ENCODE measurements around the gene B3GLCT.
"Not testable (repeated sequence)": the region's sequence is repeated elsewhere in the genome, so short reads cannot be mapped to it uniquely, and the experiment has no call there.

The B3GLCT gene

DNA sequence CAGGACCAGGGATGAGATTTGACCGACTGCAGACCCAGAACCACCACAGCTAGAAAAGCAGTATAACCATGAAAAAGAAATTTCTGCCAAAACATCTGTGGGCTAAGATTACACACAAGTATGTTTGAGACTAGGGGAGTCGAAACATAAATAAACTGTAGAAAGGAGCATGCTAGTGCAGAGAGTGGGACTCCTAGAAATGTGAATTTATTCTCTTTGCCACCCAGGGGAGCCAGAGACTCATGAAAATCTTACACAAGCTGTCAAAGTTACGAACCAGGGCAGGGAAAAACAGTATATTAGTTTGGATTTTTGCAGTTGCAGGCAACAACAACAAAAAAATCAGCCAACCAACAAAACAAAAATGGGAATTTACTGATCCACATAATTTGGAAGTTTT lies 25.8 kb upstream of the B3GLCT start:
- H3K27me3 Mint-ChIP-seq = no peaks in the 10 kb centered on the region
- H3K36me3 Mint-ChIP-seq (ENCODE audit: low read depth) = no peaks in the 10 kb centered on the region
- ATAC-seq (no peak), DNase-seq (no peak)
- no peak overlapping the region for H3K4me3 Mint-ChIP-seq
- peaks cover 6% of the 10 kb centered on the region for H3K9me3 Mint-ChIP-seq
- peaks cover 4% of the 10 kb centered on the region for H3K4me1 Mint-ChIP-seq
- no peak overlapping the region for H3K27ac Mint-ChIP-seq

GRCh38 chr13:31175847-31176532 lies 23.8 kb upstream of the B3GLCT start:
- no peak overlapping the region for H3K4me3 Mint-ChIP-seq
- no peaks in the 10 kb centered on the region for H3K27me3 Mint-ChIP-seq
- ATAC-seq (no peak), DNase-seq (no peak)
- peaks cover 6% of the 10 kb centered on the region for H3K9me3 Mint-ChIP-seq
- H3K36me3 Mint-ChIP-seq (ENCODE audit: low read depth) = no peaks in the 10 kb centered on the region
- H3K27ac Mint-ChIP-seq = no peak overlapping the region
- peaks cover 4% of the 10 kb centered on the region for H3K4me1 Mint-ChIP-seq

DNA sequence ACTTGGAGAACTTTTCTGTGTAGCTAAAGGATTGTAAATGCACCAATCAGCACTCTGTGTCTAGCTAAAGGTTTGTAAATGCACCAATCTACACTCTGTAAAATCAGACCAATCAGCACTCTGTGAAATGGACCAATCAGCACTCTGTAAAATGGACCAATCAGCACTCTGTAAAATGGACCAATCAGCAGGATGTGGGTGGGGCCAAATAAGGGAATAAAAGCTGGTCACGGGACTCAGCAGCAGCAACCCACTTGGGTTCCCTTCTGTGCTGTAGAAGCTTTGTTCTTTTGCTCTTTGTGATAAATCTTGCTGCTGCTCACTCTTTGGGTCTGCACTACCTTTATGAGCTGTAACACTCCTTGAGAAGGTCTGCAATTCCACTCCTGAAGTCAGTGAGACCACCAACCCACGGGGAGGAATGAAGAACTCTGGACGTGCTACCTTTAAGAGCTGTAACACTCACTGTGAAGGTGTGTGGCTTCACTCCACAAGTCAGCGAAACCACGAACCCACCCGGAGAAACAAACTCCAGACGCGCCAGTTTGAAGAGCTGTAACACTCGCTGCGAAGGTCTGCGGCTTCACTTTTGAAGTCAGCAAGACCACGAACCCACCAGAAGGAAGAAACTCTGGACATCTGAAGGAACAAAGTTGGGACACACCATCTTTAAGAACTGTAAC lies 21.8 kb upstream of the B3GLCT start:
- DNase-seq; H3K27ac Mint-ChIP-seq; H3K9me3 Mint-ChIP-seq; H3K27me3 Mint-ChIP-seq; H3K36me3 Mint-ChIP-seq (ENCODE audit: low read depth); ATAC-seq; H3K4me1 Mint-ChIP-seq; H3K4me3 Mint-ChIP-seq: not testable (repeated sequence)

- no peak overlapping the region for H3K27ac Mint-ChIP-seq
- H3K4me3 Mint-ChIP-seq = no peak overlapping the region
- H3K27me3 Mint-ChIP-seq = no peaks in the 10 kb centered on the region
- no peaks in the 10 kb centered on the region for H3K36me3 Mint-ChIP-seq (ENCODE audit: low read depth)
- DNase-seq (no peak), ATAC-seq (no peak)
- peaks cover 4% of the 10 kb centered on the region for H3K4me1 Mint-ChIP-seq
- H3K9me3 Mint-ChIP-seq = peaks cover 6% of the 10 kb centered on the region
These were observed 20.5 kb upstream of the B3GLCT start for GRCh38 chr13:31179241-31179640.

DNA sequence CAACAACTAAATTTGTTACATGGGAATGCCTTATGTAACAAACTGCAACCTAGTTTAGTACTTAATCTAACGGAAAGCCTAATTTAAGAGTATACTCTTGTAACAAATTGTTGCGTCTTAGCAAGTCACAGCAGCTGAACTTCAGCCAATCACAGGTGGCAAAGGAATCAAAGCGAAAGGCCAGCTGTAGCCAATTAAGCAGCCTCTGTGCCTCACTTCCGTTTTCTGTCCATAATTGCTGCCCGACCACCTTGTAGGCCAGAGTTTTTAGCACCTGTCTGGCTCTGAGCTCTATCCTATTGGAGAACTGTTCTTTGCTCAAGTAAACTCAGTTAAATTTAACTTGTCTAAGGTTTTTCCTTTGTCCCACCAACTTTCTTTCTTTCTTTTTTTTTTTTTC lies 20.0 kb upstream of the B3GLCT start:
- ATAC-seq = no peak
- H3K27me3 Mint-ChIP-seq = no peaks in the 10 kb centered on the region
- peaks cover 4% of the 10 kb centered on the region for H3K4me1 Mint-ChIP-seq

DNA sequence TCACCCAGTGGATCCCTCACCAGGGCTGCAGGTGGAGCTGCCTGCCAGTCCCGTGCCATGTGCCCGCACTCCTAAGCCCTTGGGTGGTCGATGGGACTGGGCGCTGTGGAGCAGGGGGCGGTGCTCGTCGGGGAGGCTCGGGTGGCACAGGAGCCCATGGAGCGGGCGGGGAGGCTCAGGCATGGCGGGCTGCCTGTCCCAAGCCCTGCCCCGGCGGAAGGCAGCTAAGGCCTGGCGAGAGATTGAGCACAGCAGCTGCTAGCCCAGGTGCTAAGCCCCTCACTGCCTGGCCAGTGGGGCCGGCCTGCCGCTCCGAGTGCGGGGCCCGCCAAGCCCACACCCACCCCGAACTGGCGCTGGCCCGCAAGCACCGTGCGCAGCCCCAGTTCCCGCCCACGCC lies 16.8 kb upstream of the B3GLCT start:
- Mint-ChIP-seq H3K9me3 (no peaks in the 10 kb centered on the region), H3K27me3 (no peaks in the 10 kb centered on the region), H3K36me3 (ENCODE audit: low read depth) (no peaks in the 10 kb centered on the region), H3K4me3 (no peak overlapping the region), H3K27ac (no peak overlapping the region), H3K4me1 (peaks cover 3% of the 10 kb centered on the region)
- DNase-seq = no peak
- ATAC-seq = no peak

More for the DNA sequence above, 20.0 kb upstream of the B3GLCT start:
- no peak overlapping the region for H3K4me3 Mint-ChIP-seq
- no peaks in the 10 kb centered on the region for H3K36me3 Mint-ChIP-seq (ENCODE audit: low read depth)
- DNase-seq = no peak
- H3K9me3 Mint-ChIP-seq = peaks cover 6% of the 10 kb centered on the region
- H3K27ac Mint-ChIP-seq = no peak overlapping the region

GRCh38 chr13:31184451-31184850 lies 15.3 kb upstream of the B3GLCT start:
- H3K4me3 Mint-ChIP-seq = no peak overlapping the region
- no peak overlapping the region for H3K27ac Mint-ChIP-seq
- no peaks in the 10 kb centered on the region for H3K9me3 Mint-ChIP-seq
- ATAC-seq (no peak), DNase-seq (no peak)
- no peaks in the 10 kb centered on the region for H3K4me1 Mint-ChIP-seq
- H3K36me3 Mint-ChIP-seq (ENCODE audit: low read depth) = no peaks in the 10 kb centered on the region
- H3K27me3 Mint-ChIP-seq = peaks cover 2% of the 10 kb centered on the region

DNA sequence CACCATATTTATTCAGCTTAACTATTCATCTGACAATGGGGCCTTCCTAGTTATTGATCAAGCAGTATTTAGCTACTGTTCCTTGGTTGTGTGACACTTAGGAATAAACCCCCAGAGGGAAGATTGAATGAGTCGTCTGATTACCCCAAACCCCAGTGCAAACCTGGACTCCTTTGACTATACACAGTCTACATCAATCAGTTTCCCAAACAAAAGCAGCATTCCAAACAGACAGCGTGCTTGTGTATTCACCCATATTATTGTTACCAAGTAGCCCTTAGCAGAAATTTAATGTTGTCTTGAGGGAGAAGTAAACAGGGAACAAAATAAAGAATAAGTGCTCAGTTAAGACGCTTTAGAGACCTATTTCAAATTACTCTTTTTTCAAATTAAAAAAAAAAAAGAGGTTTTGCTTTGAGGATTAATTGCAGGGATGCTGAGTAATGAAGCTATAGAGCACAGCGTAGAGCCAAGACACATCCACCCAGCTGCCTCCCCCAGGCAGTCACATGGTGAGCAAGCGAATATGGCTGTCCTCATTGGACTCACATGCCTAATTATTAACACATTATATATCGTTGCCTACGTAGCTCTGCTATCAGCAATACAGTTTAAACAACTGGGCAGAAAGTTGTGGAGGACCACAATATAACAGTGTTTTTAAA lies 14.7 kb upstream of the B3GLCT start:
- DNase-seq (no peak), ATAC-seq (no peak)
- Mint-ChIP-seq H3K27ac (no peak overlapping the region), H3K36me3 (ENCODE audit: low read depth) (no peaks in the 10 kb centered on the region), H3K27me3 (peaks cover 4% of the 10 kb centered on the region), H3K9me3 (no peaks in the 10 kb centered on the region), H3K4me3 (no peak overlapping the region), H3K4me1 (no peaks in the 10 kb centered on the region)

DNA sequence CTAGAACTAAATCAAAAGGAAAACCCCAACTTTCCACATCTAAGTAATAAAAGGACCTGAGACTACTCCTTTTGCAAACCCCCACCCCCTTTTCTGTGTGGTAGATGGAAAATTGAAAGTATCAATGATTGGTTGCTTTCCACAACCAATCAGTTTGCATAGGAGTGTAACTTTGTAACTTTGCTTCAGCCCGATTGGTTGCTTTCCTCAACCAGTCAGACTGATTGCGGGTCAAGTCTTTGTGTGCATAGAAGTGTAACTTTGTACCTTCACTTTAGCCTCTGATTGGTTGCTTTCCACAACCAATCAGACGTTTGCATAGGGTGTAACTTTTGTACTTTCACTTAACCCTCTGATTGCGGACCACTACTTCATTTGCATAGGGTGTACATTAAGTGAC lies 8.0 kb upstream of the B3GLCT start:
- DNase-seq (no peak), ATAC-seq (no peak)
- no peaks in the 10 kb centered on the region for H3K9me3 Mint-ChIP-seq
- no peaks in the 10 kb centered on the region for H3K36me3 Mint-ChIP-seq (ENCODE audit: low read depth)
- H3K27me3 Mint-ChIP-seq = peaks cover 8% of the 10 kb centered on the region
- no peak overlapping the region for H3K4me3 Mint-ChIP-seq
- no peaks in the 10 kb centered on the region for H3K4me1 Mint-ChIP-seq
- H3K27ac Mint-ChIP-seq = no peak overlapping the region

DNA sequence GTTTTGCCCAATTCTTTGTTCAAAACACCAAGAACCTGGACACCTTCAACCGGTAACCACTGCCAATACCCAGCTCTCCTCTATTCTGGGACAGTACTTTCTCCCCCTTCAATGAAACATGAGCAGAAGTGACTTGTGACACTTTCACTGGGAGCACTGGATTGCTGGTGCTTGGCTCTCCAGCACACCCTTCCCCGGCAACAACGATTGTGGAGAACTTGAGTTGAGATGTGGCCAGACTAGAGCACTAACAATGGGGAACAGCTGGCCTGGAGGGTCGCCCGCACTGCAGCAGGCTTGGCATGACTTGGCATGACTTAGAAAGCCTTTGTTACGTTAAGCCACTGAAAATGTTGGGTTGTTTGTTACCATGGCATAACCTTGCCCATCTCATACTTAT lies 7.5 kb upstream of the B3GLCT start:
- DNase-seq = no peak
- Mint-ChIP-seq H3K9me3 (no peaks in the 10 kb centered on the region), H3K4me3 (no peak overlapping the region), H3K27me3 (peaks cover 8% of the 10 kb centered on the region), H3K27ac (no peak overlapping the region), H3K36me3 (ENCODE audit: low read depth) (no peaks in the 10 kb centered on the region), H3K4me1 (no peaks in the 10 kb centered on the region)
- no peak for ATAC-seq

DNA sequence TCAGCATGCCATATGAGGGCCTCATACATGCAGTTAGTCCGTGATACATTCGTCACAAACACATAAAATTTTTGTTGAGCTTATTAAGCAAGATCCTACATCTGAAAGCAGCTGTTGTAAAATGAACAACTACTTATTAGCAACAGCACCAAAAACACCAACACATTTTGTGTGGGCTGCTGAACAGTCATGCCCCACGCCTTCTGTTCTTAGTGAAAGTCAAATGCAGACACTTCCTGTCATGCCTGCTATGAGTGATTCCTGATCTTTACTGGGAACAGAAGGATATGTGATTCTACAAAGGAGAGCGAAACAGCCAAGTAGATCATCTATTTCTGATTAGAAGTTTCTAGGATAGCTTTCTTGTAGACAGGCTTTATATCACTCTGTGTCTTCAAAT lies 4.2 kb upstream of the B3GLCT start:
- Mint-ChIP-seq H3K4me1 (peaks cover 6% of the 10 kb centered on the region), H3K4me3 (no peak overlapping the region), H3K27me3 (peaks cover 4% of the 10 kb centered on the region), H3K27ac (no peak overlapping the region), H3K9me3 (no peaks in the 10 kb centered on the region), H3K36me3 (ENCODE audit: low read depth) (no peaks in the 10 kb centered on the region)
- DNase-seq = no peak
- ATAC-seq = no peak

- ATAC-seq (no peak), DNase-seq (no peak)
- Mint-ChIP-seq H3K4me3 (no peak overlapping the region), H3K27ac (no peak overlapping the region), H3K9me3 (no peaks in the 10 kb centered on the region), H3K36me3 (ENCODE audit: low read depth) (no peaks in the 10 kb centered on the region), H3K27me3 (no peaks in the 10 kb centered on the region), H3K4me1 (peaks cover 18% of the 10 kb centered on the region)
These were observed 2.8 kb upstream of the B3GLCT start for GRCh38 chr13:31196992-31197391.

- no peaks in the 10 kb centered on the region for H3K27me3 Mint-ChIP-seq
- DNase-seq (no peak), ATAC-seq (no peak)
- no peak overlapping the region for H3K27ac Mint-ChIP-seq
- peaks cover 25% of the 10 kb centered on the region for H3K4me1 Mint-ChIP-seq
- no peak overlapping the region for H3K4me3 Mint-ChIP-seq
- no peaks in the 10 kb centered on the region for H3K9me3 Mint-ChIP-seq
- no peaks in the 10 kb centered on the region for H3K36me3 Mint-ChIP-seq (ENCODE audit: low read depth)
These were observed 1.3 kb upstream of the B3GLCT start for GRCh38 chr13:31198519-31198918.

DNA sequence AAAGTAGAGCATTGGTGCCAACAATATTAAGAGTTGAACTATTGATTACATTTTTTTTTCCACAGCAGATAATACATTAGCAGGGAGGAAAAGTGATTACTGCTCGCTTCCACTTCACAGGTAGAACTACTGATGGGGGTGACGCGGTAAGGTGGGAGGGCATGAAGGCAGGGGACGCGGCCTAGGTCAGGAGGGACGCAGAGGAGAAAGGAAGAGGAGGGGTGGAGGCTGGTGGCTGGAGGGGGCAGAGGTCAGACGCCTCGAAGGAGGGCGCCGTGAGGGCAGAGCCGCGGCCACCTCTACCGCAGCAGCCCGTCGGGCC lies 287 bp upstream of the B3GLCT start:
- peak; percentile 25 for ATAC-seq
- Mint-ChIP-seq H3K4me3 (peak overlapping the region; percentile 78), H3K27me3 (no peaks in the 10 kb centered on the region), H3K36me3 (ENCODE audit: low read depth) (no peaks in the 10 kb centered on the region), H3K9me3 (no peaks in the 10 kb centered on the region), H3K4me1 (peaks cover 35% of the 10 kb centered on the region), H3K27ac (peak overlapping the region; percentile 29)
- no peak for DNase-seq

DNA sequence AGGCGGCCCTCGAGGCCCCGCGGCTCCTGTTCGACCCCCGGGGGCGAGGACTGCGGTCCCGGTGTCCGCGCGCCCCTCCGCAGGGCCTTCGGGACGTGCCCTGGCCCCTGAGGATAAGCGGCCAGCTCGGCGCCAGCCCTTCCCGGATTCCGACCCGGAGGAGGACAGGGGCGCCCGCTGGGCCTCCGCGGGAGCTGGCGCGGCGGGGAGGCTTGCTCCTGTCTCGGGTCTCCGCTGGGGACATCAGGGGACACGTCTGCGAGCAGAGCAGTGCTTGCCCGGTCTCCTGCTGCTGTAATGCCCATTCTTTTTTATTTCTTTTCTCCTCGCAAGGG lies 829 bp downstream of the B3GLCT start:
- peak overlapping the region; percentile 48 for H3K27ac Mint-ChIP-seq
- no peak for DNase-seq
- peak overlapping the region; percentile 78 for H3K4me3 Mint-ChIP-seq
- peak; percentile 33 for ATAC-seq
- H3K9me3 Mint-ChIP-seq = no peaks in the 10 kb centered on the region
- H3K27me3 Mint-ChIP-seq = no peaks in the 10 kb centered on the region
- peaks cover 1% of the 10 kb centered on the region for H3K36me3 Mint-ChIP-seq (ENCODE audit: low read depth)
- H3K4me1 Mint-ChIP-seq = peaks cover 43% of the 10 kb centered on the region
